Liver (tissue), 9 donors: ENCODE data around the gene CROCC2. TPM values are rescaled to one million over a fixed set of nuclear protein-coding genes. Genes with fewer than 3 reads are reported as not detected.

Experiments
- DNase-seq: peaks from one replicate; pipeline ENCODE4 v3.0.0-alpha.2; 2017; ENCODE audit warnings: low spot score
- H3K27ac ChIP-seq, 2 donors: one replicate each; pipeline ENCODE4 v1.7.0; 2013; ENCODE audit warnings: inconsistent platforms in 2 of 2, low read length in 2 of 2, control low read depth in 1 of 2, low read depth in 1 of 2, mild to moderate bottlenecking in 1 of 2
- H3K27me3 ChIP-seq, 4 donors: one replicate each; pipeline versions ENCODE4 v1.6.1 to v1.7.0; 2013; ENCODE audit warnings: low read length in 3 of 4, inconsistent platforms in 1 of 4, mild to moderate bottlenecking in 1 of 4, moderate library complexity in 1 of 4; ENCODE audit not compliant: control insufficient read depth in 4 of 4, insufficient read depth in 4 of 4
- H3K36me3 ChIP-seq, 4 donors: one replicate each; pipeline versions ENCODE4 v1.6.1 to v1.7.0; 2013; ENCODE audit warnings: low read length in 3 of 4, mild to moderate bottlenecking in 3 of 4, low read depth in 1 of 4, moderate library complexity in 1 of 4; ENCODE audit not compliant: control insufficient read depth in 4 of 4, insufficient read depth in 3 of 4
- H3K4me1 ChIP-seq, 4 donors: one replicate each; pipeline versions ENCODE4 v1.6.1 to v1.7.0; 2013; ENCODE audit warnings: low read length in 3 of 4, mild to moderate bottlenecking in 3 of 4, moderate library complexity in 1 of 4; ENCODE audit not compliant: control insufficient read depth in 4 of 4, insufficient read depth in 4 of 4
- H3K4me3 ChIP-seq, 3 donors: one replicate each; pipeline versions ENCODE4 v1.6.1 to v1.7.0; 2013; ENCODE audit warnings: low read length in 3 of 3, control low read depth in 1 of 3, low read depth in 1 of 3, mild to moderate bottlenecking in 1 of 3
- H3K9ac ChIP-seq, 2 donors: one replicate each; pipeline ENCODE4 v1.7.0; 2013; ENCODE audit warnings: low read length in 2 of 2, mild to moderate bottlenecking in 2 of 2, moderate library complexity in 2 of 2, control low read depth in 1 of 2, low read depth in 1 of 2
- H3K9me3 ChIP-seq, 4 donors: one replicate each; pipeline versions ENCODE4 v1.6.1 to v1.7.0; 2013; ENCODE audit warnings: low read length in 3 of 4; ENCODE audit not compliant: control insufficient read depth in 4 of 4
- ATF3 ChIP-seq: IDR thresholded peaks from 2 replicates; pipeline ENCODE4 v1.6.1; 2016; ENCODE audit warnings: antibody characterized with exemption
- CTCF ChIP-seq: fragments of 150-350 bp; IDR thresholded peaks from 2 replicates; pipeline ENCODE4 v1.5.1; 2017; ENCODE audit warnings: improper control_type of control experiment, low read depth, low read length; ENCODE audit not compliant: missing input control
- EGR1 ChIP-seq, 2 donors: IDR thresholded peaks; 2 replicates each; pipeline ENCODE4 v1.6.1; 2016 to 2018; ENCODE audit warnings: antibody characterized with exemption in 2 of 2, low read depth in 2 of 2
- FOXA1 ChIP-seq: IDR thresholded peaks from 2 replicates; pipeline ENCODE4 v1.6.1; 2016; ENCODE audit warnings: antibody characterized with exemption
- FOXA2 ChIP-seq: IDR thresholded peaks from 2 replicates; pipeline ENCODE4 v1.6.1; 2016; ENCODE audit warnings: antibody characterized with exemption
- GABPA ChIP-seq, 2 donors: IDR thresholded peaks in 1 of 2; conservative IDR thresholded peaks in 1 of 2; 2 replicates each; pipeline ENCODE4 v1.6.1; 2016; ENCODE audit warnings: antibody characterized with exemption in 2 of 2, mild to moderate bottlenecking in 1 of 2, moderate library complexity in 1 of 2
- HNF4A ChIP-seq, 2 donors: conservative IDR thresholded peaks; 2 replicates each; pipeline ENCODE4 v1.6.1; 2016; ENCODE audit warnings: antibody characterized with exemption in 2 of 2, mild to moderate bottlenecking in 2 of 2
- HNF4G ChIP-seq: IDR thresholded peaks from 2 replicates; pipeline ENCODE4 v1.6.1; 2016; ENCODE audit warnings: antibody characterized with exemption
- JUND ChIP-seq, 2 donors: IDR thresholded peaks; 2 replicates each; pipeline ENCODE4 v1.6.1; 2016; ENCODE audit warnings: antibody characterized with exemption in 2 of 2
- NR2F2 ChIP-seq: IDR thresholded peaks from 2 replicates; pipeline ENCODE4 v1.6.1; 2016; ENCODE audit warnings: antibody characterized with exemption
- RAD21 ChIP-seq, 2 donors: IDR thresholded peaks; 2 replicates each; pipeline ENCODE4 v1.6.1; 2016; ENCODE audit warnings: antibody characterized with exemption in 2 of 2, mild to moderate bottlenecking in 2 of 2
- REST ChIP-seq: IDR thresholded peaks from 2 replicates; pipeline ENCODE4 v1.6.1; 2016; ENCODE audit warnings: antibody characterized with exemption, mild to moderate bottlenecking
- RXRA ChIP-seq, 2 donors: IDR thresholded peaks; 2 replicates each; pipeline ENCODE4 v1.6.1; 2017 to 2018; ENCODE audit warnings: antibody characterized with exemption in 2 of 2, mild to moderate bottlenecking in 1 of 2
- SP1 ChIP-seq: IDR thresholded peaks from 2 replicates; pipeline ENCODE4 v1.6.1; 2018; ENCODE audit warnings: antibody characterized with exemption, mild to moderate bottlenecking
- TAF1 ChIP-seq: conservative IDR thresholded peaks from 2 replicates; pipeline ENCODE4 v1.6.1; 2016; ENCODE audit warnings: antibody characterized with exemption, mild to moderate bottlenecking
- YY1 ChIP-seq: IDR thresholded peaks from 2 replicates; pipeline ENCODE4 v1.6.1; 2016; ENCODE audit warnings: antibody characterized with exemption, mild to moderate bottlenecking
- ZBTB33 ChIP-seq: IDR thresholded peaks from 2 replicates; pipeline ENCODE4 v1.6.1; 2016; ENCODE audit warnings: antibody characterized with exemption
- WGBS: extraction: QIAGEN DNeasy Blood & Tissue Kit; methylation state at CpG from one replicate; pipeline ENCODE4 v1.1.7; 2013; 5-methylcytosine and 5-hydroxymethylcytosine counted together
- polyA plus RNA-seq, 2 donors: library from polyadenylated mRNA; stranded (reverse) in 1 of 2; unstranded in 1 of 2; fragments of 200-250 nt in 1 of 2; fragments of >200 nt in 1 of 2; fragmentation: Nextera tagmentation in 1 of 2; extraction: Ambion mirVana in 1 of 2; gene quantifications; one replicate each; pipeline versions ENCODE4 v1.2.1 to v1.2.3, GENCODE V29; 2013 to 2015
- total RNA-seq, 2 donors: library from RNA; depleted of rRNA; stranded (reverse); fragments of >200 nt; gene quantifications; one replicate each; pipeline ENCODE4 v1.2.3, GENCODE V29; 2014
- TF ChIP-seq, protein P1 (sequence below): IDR thresholded peaks from 2 replicates; pipeline ENCODE4 v1.6.1; 2016; ENCODE audit warnings: antibody characterized with exemption
- donor health status: healthy.
- donor health status: healthy.
- donor health status: healthy.
- donor health status: healthy.
- donor health status: healthy.

The CROCC2 gene
- total and polyA plus RNA-seq, 4 donors = under 0.01 to 0.13 (median 0.05) TPM

DNA sequence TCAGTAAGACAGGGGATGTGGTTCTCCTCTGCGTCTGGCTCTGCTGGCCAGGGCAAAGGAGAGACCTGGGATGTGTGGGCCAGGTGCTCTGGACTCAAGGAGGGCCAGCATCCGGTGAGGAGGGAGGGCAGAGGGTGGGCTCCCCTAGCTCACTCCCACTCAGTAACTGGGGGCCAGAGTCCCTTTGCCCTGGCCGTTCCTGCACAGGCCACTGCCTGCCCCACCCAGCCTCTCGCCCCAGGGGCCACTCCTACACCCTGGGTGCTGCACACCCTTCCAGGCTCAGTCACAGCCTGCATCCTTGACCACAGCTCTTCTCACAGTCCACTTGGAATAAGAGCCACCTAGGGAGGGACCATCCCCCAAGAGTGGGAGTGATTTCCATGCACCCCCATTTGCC is 133.3 kb downstream of the CROCC2 start:
- no peaks in the 10 kb centered on the region for H3K9me3 ChIP-seq
- WGBS = 96% methylated on average over 4 of the region's 4 CpGs
- no peaks in the 10 kb centered on the region for H3K4me1 ChIP-seq
- no peaks in the 10 kb centered on the region for H3K27me3 ChIP-seq
- peaks cover 5 to 29% (median 17%) of the 10 kb centered on the region in 4 donors for H3K36me3 ChIP-seq
- DNase-seq = no peak
- TF ChIP-seq NR2F2 (no peak), FOXA2 (no peak), ZBTB33 (no peak), ATF3 (no peak), EGR1 (IDR thresholded peaks at IDR 0.05; ENCODE audit: low read depth in 2 of 2) (no peak), GABPA (IDR thresholded peaks at IDR 0.05 in 1 of 2, conservative IDR thresholded peaks at IDR 0.05 in 1 of 2) (no peak), HNF4G (no peak), SP1 (no peak), RAD21 (IDR thresholded peaks at IDR 0.05) (no peak), HNF4A (conservative IDR thresholded peaks at IDR 0.05) (no peak), YY1 (no peak), CTCF (no peak), REST (no peak), JUND (IDR thresholded peaks at IDR 0.05) (no peak), RXRA (IDR thresholded peaks at IDR 0.05) (no peak), FOXA1 (no peak), TAF1 (no peak)
- TF ChIP-seq, protein P1, sequence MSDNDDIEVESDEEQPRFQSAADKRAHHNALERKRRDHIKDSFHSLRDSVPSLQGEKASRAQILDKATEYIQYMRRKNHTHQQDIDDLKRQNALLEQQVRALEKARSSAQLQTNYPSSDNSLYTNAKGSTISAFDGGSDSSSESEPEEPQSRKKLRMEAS = no peak
- no peak overlapping the region for H3K4me3 ChIP-seq
- no peak overlapping the region for H3K27ac ChIP-seq
- no peak overlapping the region for H3K9ac ChIP-seq
